NCI-H2107 treated with DMSO at 0.1 percent for 48 hours (cell line): ENCODE measurements around the gene GHR.
"Not testable (repeated sequence)": the region's sequence is repeated elsewhere in the genome, so short reads cannot be mapped to it uniquely, and the experiment has no call there.

ENCODE experiments used
- DNase-seq: peaks from one replicate; lab custom pipeline; 2025; ENCODE audit not compliant: unreplicated experiment; lab: John Stamatoyannopoulos, UW

Gene GHR

GRCh38 chr5:42689391-42689790 is 266.2 kb downstream of the GHR start:
- no peak for DNase-seq

GRCh38 chr5:42691413-42691937 is 268.2 kb downstream of the GHR start:
- no peak for DNase-seq

GRCh38 chr5:42701351-42702059 is 278.3 kb downstream of the GHR start:
- no peak for DNase-seq

GRCh38 chr5:42703238-42703637 is 280.0 kb downstream of the GHR start:
- no peak for DNase-seq

- DNase-seq, result no peak
Measured at GRCh38 chr5:42715785-42716184, 292.5 kb downstream of the GHR start.

GRCh38 chr5:42718591-42718990 is 295.4 kb downstream of the GHR start:
- no peak for DNase-seq

GRCh38 chr5:42719034-42719433 is 295.8 kb downstream of the GHR start:
- DNase-seq, result no peak

- no peak for DNase-seq
Measured at GRCh38 chr5:42720251-42720650, 297.0 kb downstream of the GHR start.

- no peak for DNase-seq
Measured at GRCh38 chr5:42721484-42721883, 298.2 kb downstream of the GHR start.

- not testable (repeated sequence) for DNase-seq
Measured at GRCh38 chr5:42734531-42735058, 311.4 kb downstream of the GHR start.

GRCh38 chr5:42740920-42741319 is 317.7 kb downstream of the GHR start:
- DNase-seq, result no peak

GRCh38 chr5:42745426-42745825 is 322.2 kb downstream of the GHR start:
- no peak for DNase-seq

- DNase-seq, result no peak
Measured at GRCh38 chr5:42745856-42746255, 322.6 kb downstream of the GHR start.

GRCh38 chr5:42749020-42749419 is 325.8 kb downstream of the GHR start:
- DNase-seq, result no peak

GRCh38 chr5:42750507-42750906 is 327.3 kb downstream of the GHR start:
- no peak for DNase-seq

GRCh38 chr5:42751044-42751443 is 327.8 kb downstream of the GHR start:
- no peak for DNase-seq

GRCh38 chr5:42753099-42753498 is 329.9 kb downstream of the GHR start:
- no peak for DNase-seq

GRCh38 chr5:42756606-42757601 is 333.7 kb downstream of the GHR start, which contains the start of gene CCDC152:
Gene CCDC152 (plus strand): TSS chr5:42756818. CDS start chr5:42759122, 2,304 bp downstream.
- no peak for DNase-seq

- no peak for DNase-seq
Measured at GRCh38 chr5:42759456-42759855, 336.2 kb downstream of the GHR start.

GRCh38 chr5:42760426-42760825 is 337.2 kb downstream of the GHR start:
- DNase-seq, result no peak

- DNase-seq, result no peak
Measured at GRCh38 chr5:42761791-42762190, 338.6 kb downstream of the GHR start.
